ENCODE measurements around the gene USF2.

DNA sequence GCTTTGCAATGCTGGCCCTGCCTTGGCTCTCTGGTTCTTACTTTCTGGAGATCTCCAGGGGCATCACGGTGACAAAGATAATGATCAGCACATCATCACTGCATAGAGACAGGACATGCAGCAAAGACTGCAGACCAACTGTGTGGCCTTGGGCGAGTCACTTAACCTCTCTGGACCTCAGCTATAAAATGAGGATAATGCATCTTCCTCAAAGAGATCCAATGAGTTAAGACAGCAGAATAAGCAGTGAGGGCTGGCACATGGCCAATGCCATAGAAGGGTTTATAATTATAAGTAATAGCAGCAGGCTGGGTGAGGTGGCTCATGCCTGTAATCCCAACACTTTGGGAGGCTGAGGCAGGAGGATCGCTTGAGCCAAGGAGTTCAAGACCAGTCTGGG lies 25.6 kb downstream of the USF2 start:
- TF ChIP-seq ZNF670 (tag by site-specific recombination; IDR thresholded peaks at IDR 0.05; ENCODE audit: low read depth) (no peak), CTCF (tag by site-specific recombination; IDR thresholded peaks at IDR 0.05) (no peak), EGR2 (tag by site-specific recombination; IDR thresholded peaks at IDR 0.05; ENCODE audit: low read depth) (no peak), ZSCAN18 (tag by site-specific recombination; IDR thresholded peaks at IDR 0.05) (no peak), GLI4 (tag by site-specific recombination; IDR thresholded peaks at IDR 0.05) (no peak), ZBTB1 (tag by site-specific recombination; IDR thresholded peaks at IDR 0.05) (no peak), MEIS1 (CRISPR knock-in tag; IDR thresholded peaks at IDR 0.05; ENCODE audit: borderline replicate concordance) (no peak)
- TF ChIP-seq, protein P1, sequence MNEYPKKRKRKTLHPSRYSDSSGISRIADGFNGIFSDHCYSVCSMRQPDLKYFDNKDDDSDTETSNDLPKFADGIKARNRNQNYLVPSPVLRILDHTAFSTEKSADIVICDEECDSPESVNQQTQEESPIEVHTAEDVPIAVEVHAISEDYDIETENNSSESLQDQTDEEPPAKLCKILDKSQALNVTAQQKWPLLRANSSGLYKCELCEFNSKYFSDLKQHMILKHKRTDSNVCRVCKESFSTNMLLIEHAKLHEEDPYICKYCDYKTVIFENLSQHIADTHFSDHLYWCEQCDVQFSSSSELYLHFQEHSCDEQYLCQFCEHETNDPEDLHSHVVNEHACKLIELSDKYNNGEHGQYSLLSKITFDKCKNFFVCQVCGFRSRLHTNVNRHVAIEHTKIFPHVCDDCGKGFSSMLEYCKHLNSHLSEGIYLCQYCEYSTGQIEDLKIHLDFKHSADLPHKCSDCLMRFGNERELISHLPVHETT (tag by site-specific recombination; IDR thresholded peaks at IDR 0.05): no peak

All from HEK293 (cell line).